NCI-H69 (cell line): Measurements from ENCODE around the gene GNAO1.

Source experiments
- DNase-seq: peaks from one replicate; lab custom pipeline; 2025; lab: John Stamatoyannopoulos, UW

GNAO1 gene

DNA sequence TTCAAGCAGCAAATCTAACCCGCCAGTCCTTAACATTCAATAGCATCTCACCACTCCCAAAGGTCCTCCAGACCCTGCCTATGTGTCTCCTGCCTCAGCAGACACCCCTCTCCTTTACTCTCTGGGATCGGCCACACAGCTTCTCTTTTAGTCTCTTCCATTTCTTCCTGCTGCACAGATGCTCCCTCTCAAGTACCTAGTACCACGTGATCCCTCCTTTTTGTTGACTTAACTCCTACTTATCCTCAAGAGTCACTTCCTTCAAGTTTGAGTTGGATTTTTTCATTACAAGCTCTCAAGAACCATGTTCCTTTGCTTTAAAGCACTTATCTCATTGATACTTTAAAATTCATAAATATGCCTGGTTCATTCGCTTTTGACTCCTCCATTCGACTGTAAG is 209.2 kb downstream of the GNAO1 start:
- no peak for DNase-seq

DNA sequence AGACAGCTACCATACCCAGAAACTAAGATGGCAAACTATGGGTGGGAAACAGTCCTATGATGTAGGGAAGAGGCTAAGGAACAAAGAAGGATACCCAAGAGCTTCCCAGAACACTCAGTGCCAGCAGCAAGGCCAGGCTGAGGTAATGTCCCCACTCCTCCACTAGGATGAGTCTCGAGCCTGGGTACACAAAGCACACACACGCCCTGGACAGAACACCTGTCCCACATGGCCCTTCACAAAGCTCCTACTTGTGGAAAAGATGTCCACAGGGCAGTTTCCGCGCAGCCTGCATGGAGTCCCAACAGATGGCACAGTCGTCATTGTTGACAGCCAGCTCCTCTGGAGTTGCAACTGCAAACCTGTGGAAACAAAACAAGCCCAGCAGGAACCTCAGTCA is 210.2 kb downstream of the GNAO1 start:
- DNase-seq: peak; percentile 90

DNA sequence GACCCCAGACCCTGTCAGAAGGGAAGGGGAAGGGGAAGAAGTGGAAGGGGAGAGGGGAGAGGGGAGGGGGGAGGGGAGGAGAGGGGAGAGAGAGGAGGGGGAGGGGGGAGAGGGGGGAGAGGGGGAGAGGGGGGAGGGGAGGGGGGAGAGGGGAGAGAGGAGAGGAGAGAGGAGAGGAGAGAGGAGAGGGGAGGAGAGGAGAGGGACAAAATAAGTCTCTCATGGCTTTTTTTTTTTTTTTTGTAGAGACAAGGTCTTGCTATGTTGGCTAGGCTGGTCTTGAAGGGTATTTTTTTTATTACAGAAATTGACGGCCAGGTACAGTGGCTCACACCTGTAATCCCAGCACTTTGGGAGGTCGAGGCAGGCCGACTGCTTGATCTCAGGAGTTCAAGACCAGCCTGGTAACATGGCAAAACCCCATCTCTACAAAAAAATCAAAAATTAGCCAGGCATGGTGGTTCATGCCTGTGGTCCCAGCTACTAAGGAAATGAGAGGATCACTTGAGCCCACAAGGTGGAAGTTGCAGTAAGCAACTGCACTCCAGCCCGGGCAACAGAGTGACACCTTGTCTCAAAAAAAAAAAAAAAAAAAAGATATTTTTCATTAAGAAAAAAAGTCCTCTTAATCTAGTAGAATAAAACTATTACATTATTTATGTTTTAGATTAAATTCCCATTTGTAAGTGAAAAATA is 214.8 kb downstream of the GNAO1 start:
- no peak for DNase-seq
